ENCODE results near the gene ELFN1.

Gene ELFN1

DNA sequence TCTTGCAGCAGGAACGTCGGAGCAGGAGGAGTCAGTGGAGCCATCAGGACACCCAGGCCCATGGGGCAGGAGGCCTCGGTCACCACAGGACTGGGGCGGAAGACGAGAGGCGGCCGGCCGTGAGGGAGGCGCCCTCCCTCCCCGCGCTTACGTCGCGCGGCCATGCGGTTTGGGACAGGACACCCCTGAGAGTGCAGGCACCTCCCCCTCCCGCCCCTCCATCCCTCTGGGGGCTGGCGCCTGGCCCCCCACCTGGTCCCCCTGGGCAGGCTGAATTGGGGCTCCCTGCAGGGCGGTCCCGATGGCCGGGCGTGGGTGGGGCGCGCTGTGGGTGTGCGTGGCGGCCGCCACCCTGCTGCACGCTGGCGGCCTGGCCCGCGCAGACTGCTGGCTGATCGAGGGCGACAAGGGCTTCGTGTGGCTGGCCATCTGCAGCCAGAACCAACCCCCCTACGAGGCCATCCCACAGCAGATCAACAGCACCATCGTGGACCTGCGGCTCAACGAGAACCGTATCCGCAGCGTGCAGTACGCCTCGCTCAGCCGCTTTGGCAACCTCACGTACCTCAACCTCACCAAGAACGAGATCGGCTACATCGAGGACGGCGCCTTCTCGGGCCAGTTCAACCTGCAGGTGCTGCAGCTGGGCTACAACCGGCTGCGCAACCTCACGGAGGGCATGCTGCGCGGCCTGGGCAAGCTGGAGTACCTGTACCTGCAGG, 74.4 kb downstream of the ELFN1 start:
- no peak for DNase-seq

DNA sequence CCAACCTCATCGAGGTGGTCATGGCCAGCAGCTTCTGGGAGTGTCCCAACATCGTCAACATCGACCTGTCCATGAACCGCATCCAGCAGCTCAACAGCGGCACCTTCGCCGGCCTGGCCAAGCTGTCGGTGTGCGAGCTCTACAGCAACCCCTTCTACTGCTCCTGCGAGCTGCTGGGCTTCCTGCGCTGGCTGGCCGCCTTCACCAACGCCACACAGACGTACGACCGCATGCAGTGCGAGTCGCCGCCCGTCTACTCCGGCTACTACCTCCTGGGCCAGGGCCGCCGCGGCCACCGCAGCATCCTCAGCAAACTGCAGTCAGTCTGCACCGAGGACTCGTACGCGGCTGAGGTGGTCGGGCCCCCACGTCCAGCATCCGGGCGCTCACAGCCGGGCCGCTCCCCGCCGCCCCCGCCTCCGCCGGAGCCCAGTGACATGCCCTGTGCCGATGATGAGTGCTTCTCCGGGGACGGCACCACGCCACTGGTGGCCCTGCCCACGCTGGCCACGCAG, 75.0 kb downstream of the ELFN1 start:
- no peak for DNase-seq

DNA sequence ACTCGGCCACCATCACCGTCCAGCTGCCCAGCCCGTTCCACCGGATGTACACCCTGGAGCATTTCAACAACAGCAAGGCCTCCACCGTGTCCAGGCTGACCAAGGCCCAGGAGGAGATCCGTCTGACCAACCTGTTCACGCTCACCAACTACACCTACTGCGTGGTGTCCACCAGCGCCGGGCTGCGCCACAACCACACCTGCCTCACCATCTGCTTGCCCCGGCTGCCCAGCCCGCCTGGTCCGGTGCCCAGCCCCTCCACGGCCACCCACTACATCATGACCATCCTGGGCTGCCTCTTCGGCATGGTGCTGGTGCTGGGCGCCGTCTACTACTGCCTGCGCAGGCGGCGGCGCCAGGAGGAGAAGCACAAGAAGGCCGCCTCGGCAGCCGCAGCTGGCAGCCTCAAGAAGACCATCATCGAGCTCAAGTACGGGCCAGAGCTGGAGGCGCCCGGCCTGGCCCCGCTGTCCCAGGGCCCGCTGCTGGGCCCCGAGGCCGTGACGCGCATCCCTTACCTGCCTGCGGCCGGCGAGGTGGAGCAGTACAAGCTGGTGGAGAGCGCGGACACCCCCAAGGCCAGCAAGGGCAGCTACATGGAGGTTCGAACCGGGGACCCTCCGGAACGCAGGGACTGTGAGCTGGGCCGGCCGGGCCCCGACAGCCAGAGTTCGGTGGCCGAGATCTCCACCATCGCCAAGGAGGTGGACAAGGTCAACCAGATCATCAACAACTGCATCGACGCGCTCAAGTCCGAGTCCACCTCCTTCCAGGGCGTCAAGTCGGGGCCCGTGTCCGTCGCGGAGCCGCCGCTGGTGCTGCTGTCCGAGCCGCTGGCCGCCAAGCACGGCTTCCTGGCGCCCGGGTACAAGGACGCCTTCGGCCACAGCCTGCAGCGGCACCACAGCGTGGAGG, 75.8 kb downstream of the ELFN1 start:
- no peak for DNase-seq

- DNase-seq: no peak
These were observed 76.5 kb downstream of the ELFN1 start for GRCh38 chr7:1746491-1746975.

GRCh38 chr7:1747004-1747801, 77.1 kb downstream of the ELFN1 start:
- no peak for DNase-seq

- DNase-seq: no peak
These were observed 78.2 kb downstream of the ELFN1 start for GRCh38 chr7:1748076-1748838.

GRCh38 chr7:1748839-1749173, 78.7 kb downstream of the ELFN1 start:
- DNase-seq: no peak

GRCh38 chr7:1749351-1749863, 79.3 kb downstream of the ELFN1 start:
- no peak for DNase-seq

DNA sequence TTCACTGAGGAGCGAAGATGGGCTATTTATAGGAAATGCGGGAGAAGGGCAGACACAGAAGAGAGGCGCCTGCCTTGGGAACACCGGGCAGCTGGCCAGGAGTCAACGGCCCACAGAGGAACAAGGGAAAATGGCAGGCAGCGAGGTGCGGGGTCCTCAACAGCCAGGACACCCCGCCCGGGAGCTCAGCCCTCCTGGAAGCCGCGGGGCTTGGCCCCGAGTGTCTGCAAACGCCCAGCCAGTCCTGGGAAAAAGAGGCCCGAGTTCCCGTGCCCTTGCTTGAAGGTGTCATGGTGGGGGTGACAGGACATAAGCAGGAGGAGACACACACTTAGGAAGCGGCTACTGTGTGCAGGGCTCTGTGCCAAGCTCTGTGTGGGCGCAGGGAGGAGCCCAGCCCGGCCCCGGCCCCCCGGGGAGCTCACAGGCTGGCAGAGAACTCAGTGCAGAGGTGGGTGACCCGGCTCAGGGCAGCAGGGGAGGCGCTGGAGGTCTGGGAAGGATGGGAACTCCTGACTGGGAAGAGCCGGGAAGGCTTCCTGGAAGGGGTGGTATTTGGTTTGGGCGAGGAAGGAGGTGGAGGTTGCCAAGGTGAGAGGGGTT, 79.9 kb downstream of the ELFN1 start:
- no peak for DNase-seq

GRCh38 chr7:1750541-1751021, 80.5 kb downstream of the ELFN1 start:
- no peak for DNase-seq

DNA sequence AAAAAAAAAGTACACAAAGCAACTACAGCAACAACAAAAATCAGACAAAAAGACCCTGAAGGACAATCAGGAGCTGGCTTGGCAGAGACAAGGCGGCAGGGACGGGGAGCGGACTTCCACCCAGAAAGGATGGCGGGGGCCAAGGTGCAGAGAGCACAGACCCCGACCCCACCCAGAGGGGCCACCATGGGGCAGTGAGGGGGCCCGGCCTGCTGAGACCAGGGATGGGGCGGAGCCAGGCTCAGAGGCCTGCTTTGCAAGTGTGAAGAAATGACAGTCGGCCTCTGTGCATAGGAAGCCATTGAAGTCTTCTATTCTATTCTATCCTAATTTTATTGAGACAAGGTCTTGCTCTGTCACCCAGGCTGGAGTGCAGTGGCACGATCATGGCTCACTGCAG, 82.0 kb downstream of the ELFN1 start:
- DNase-seq: no peak

DNA sequence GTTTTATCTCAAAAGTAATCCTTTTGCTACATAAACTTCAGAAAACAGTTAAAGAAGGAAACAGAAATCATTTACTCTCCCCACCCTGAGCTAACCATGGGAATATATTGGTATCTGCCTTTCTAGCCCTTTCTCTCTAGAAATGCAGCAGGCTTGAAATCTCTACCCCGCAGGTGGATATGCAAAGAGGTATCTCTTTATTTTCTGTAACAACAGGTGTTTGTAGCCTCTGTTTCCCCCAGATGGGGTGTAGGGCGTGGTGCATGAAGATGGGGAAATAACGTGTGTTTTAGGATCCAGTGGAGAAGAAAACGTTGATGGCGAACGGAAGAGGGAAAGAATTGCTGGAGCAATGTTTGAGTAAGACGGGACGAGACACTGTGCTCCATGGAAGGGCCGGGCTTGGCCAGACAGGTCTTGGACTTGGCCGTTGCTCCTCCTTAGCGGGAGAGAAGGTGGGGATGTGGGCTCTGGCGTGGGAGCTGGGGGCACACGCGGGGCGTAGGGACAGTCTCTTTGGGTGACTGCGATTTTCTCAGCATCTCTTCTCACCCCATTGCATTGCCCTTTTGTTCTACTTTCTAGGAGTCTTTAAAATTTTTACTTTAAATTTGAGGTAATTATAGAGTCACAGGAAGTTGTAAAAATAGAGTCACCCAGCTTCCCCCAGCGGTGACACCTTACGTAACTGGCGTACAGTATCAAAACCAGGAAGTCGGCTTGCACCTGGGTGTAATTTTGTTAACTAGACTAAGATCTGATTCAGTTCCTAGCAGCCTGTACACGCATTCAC, 82.9 kb downstream of the ELFN1 start:
- DNase-seq: no peak

- DNase-seq: no peak
These were observed 83.4 kb downstream of the ELFN1 start for GRCh38 chr7:1753564-1753867.

- DNase-seq: no peak
These were observed 84.3 kb downstream of the ELFN1 start for GRCh38 chr7:1754345-1754908.

- no peak for DNase-seq
These were observed 85.9 kb downstream of the ELFN1 start for GRCh38 chr7:1755783-1756625.

DNA sequence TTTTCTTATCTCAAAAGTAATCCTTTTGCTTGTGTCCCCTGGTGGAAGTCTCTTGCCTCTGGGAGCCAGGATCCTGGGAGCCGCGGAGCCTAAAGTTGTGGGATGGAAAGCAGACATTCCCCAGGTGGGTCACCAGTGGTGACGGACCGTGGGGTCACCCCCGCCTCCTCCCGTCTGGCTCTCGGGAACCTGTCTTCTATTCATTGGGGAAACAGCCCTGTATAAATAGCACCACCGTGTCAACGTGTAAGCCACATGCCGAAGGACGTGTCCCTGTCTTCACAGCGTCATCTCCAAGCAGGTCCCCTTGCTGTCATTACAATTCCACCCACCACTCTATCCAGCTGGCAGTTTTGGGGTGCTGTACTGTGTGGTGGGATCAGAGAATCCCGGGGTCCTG, 87.5 kb downstream of the ELFN1 start:
- DNase-seq: no peak

DNA sequence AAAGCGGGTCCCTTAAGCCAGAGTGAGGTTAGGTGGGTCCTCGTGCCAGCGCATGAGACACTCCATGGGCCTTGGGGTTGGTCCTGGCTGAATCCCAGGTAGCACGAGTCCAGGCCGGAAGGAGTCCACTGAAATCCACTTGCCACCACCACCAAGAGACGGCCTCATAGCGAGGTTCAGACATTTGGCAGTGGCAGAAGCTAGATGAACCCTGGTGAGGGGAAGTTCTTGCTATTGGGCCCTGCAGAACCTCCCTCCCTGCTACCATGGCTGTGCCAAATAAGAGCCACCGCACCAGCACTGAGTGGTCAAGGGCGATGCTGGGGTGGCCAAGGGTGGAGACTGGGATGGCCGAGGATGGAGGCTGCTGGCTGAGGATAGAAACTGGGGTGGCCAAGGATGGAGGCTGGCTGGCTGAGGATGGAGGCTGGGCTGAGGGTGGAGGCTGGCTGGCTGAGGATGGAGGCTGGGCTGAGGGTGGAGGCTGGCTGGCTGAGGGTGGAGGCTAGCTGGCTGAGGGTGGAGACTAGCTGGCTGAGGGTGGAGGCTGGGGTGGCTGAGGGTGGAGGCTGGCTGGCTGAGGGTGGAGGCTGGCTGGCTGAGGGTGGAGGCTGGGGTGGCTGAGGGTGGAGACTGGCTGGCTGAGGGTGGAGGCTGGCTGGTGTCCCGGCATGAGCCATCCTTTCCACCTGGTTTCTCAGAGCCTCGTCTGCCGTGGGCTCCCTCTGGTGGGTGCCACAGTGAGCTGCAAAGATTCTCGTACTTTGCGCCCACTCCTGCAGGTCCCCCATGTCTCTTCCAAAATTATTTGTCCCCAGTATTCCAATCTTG, 88.2 kb downstream of the ELFN1 start:
- peak; percentile 41 for DNase-seq

GRCh38 chr7:1758859-1759521, 88.9 kb downstream of the ELFN1 start:
- no peak for DNase-seq

Measured in fibroblast of skin of abdomen (primary cell).